Fibroblast of lung (primary cell): ENCODE results near the gene AP3S1. TPM values are rescaled to one million over a fixed set of nuclear protein-coding genes. Genes with fewer than 3 reads are reported as not detected.
A peak's percentile ranks its signal among the peaks of the same experiment; 100 is the strongest.

Experiments
- DNase-seq, 2 donors: peaks; one replicate each; pipeline versions ENCODE4 v3.0.0 to v3.0.0-alpha.2; 2010; ENCODE audit warnings: low read depth in 2 of 2
- H2AFZ ChIP-seq: 2 replicates; pipeline ENCODE4 v1.5.1; 2012; ENCODE audit warnings: low read length, control low read depth, inconsistent platforms
- H3K27ac ChIP-seq: 2 replicates; pipeline ENCODE4 v1.5.1; 2011; ENCODE audit warnings: low read length, control low read depth; ENCODE audit not compliant: insufficient read depth
- H3K27me3 ChIP-seq: 2 replicates; pipeline ENCODE4 v1.5.1; 2011; ENCODE audit warnings: mild to moderate bottlenecking, low read length; ENCODE audit not compliant: control insufficient read depth, insufficient read depth
- H3K36me3 ChIP-seq: 2 replicates; pipeline ENCODE4 v1.5.1; 2011; ENCODE audit warnings: low read length; ENCODE audit not compliant: control insufficient read depth, insufficient read depth
- H3K4me1 ChIP-seq: 2 replicates; pipeline ENCODE4 v1.5.1; 2011; ENCODE audit warnings: low read length; ENCODE audit not compliant: control insufficient read depth, insufficient read depth; ENCODE audit errors: extremely low read depth
- H3K4me2 ChIP-seq: 2 replicates; pipeline ENCODE4 v1.5.1; 2011; ENCODE audit warnings: low read length, control low read depth; ENCODE audit not compliant: insufficient read depth; ENCODE audit errors: extremely low read depth
- H3K4me3 ChIP-seq, 4 experiments: fragments of 200-600 bp in 1 of 4; sonication (generic) in 1 of 4; replicated peaks in 1 of 4; 2 replicates each; pipeline ENCODE4 v1.5.1; 2011 to 2016; ENCODE audit warnings: low read length in 4 of 4, low read depth in 3 of 4, mild to moderate bottlenecking in 3 of 4, control low read depth in 2 of 4, inconsistent platforms in 1 of 4, mixed read lengths in 1 of 4; ENCODE audit not compliant: insufficient read depth in 1 of 4; ENCODE audit errors: control extremely low read depth in 1 of 4
- H3K79me2 ChIP-seq: 2 replicates; pipeline ENCODE4 v1.5.1; 2012; ENCODE audit warnings: mild to moderate bottlenecking, low read length, inconsistent platforms; ENCODE audit not compliant: control insufficient read depth, insufficient read depth
- H3K9ac ChIP-seq: 2 replicates; pipeline ENCODE4 v1.5.1; 2011; ENCODE audit warnings: mild to moderate bottlenecking, low read length, control low read depth; ENCODE audit not compliant: insufficient read depth
- H3K9me3 ChIP-seq: 2 replicates; pipeline ENCODE4 v1.5.1; 2012; ENCODE audit warnings: low read depth, low read length; ENCODE audit not compliant: control insufficient read depth, insufficient read depth
- H4K20me1 ChIP-seq: 2 replicates; pipeline ENCODE4 v1.5.1; 2011; ENCODE audit warnings: low read length; ENCODE audit not compliant: control insufficient read depth, insufficient read depth; ENCODE audit errors: extremely low read depth
- EZH2 ChIP-seq: IDR thresholded peaks from 2 replicates; pipeline ENCODE4 v1.5.1; 2012; ENCODE audit warnings: low read length, control low read depth, mild to moderate bottlenecking; ENCODE audit errors: missing control alignments
- polyA plus RNA-seq, 2 donors: library from polyadenylated mRNA; depleted of rRNA in 1 of 2; stranded (reverse) in 1 of 2; unstranded in 1 of 2; fragments of >200 nt; gene quantifications; 2 replicates each; pipeline ENCODE4 v1.2.1, GENCODE V29; 2011 to 2012; ENCODE audit warnings: missing spikeins in 1 of 2
- total RNA-seq: library from RNA; depleted of rRNA; stranded (reverse); fragments of >200 nt; gene quantifications from 2 replicates; pipeline ENCODE4 v1.2.1, GENCODE V29; 2014
- TF ChIP-seq, protein P1 (sequence below), 2 donors: IDR thresholded peaks in 1 of 2; conservative IDR thresholded peaks in 1 of 2; 1 replicate in 1 of 2; 2 replicates in 1 of 2; pipeline ENCODE4 v1.5.1; 2011 to 2012; ENCODE audit warnings: low read length in 2 of 2, control low read depth in 1 of 2, inconsistent platforms in 1 of 2, low read depth in 1 of 2, mild to moderate bottlenecking in 1 of 2

Gene AP3S1
- total and polyA plus RNA-seq, 2 donors (not counting 1 experiment from before 2014, with no cell fraction given) = 86.7 to 165 TPM

DNA sequence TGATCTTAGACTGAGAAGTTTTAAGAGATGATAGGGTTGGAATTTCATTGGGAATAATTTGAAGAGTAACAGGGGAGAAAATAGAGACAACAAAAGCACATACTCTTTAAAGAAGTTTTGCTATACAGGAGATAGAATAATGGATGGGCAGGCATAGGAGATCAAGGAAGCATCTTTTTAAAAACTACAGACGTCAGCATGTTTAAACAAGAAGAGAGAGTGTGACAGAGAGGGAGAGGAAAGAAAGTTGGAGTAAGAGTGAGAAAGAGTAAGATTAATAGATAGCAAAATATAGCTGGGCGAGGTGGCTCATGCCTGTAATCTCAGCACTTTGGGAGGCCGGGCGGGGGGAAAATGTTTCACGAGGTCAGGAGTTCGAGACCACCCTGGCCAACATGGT is 115.2 kb downstream of the AP3S1 start:
- Histone ChIP-seq H3K79me2 (no peaks in the 10 kb centered on the region), H3K4me3 (no peak overlapping the region), H3K36me3 (no peaks in the 10 kb centered on the region), H2AFZ (no peak overlapping the region), H3K4me2 (no peak overlapping the region), H4K20me1 (no peaks in the 10 kb centered on the region), H3K4me1 (no peaks in the 10 kb centered on the region), H3K9me3 (no peaks in the 10 kb centered on the region), H3K27me3 (peaks cover 2% of the 10 kb centered on the region), H3K27ac (no peak overlapping the region), H3K9ac (no peak overlapping the region)
- no peak for DNase-seq
- TF ChIP-seq EZH2 = no peak
- TF ChIP-seq, protein P1, sequence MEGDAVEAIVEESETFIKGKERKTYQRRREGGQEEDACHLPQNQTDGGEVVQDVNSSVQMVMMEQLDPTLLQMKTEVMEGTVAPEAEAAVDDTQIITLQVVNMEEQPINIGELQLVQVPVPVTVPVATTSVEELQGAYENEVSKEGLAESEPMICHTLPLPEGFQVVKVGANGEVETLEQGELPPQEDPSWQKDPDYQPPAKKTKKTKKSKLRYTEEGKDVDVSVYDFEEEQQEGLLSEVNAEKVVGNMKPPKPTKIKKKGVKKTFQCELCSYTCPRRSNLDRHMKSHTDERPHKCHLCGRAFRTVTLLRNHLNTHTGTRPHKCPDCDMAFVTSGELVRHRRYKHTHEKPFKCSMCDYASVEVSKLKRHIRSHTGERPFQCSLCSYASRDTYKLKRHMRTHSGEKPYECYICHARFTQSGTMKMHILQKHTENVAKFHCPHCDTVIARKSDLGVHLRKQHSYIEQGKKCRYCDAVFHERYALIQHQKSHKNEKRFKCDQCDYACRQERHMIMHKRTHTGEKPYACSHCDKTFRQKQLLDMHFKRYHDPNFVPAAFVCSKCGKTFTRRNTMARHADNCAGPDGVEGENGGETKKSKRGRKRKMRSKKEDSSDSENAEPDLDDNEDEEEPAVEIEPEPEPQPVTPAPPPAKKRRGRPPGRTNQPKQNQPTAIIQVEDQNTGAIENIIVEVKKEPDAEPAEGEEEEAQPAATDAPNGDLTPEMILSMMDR (conservative IDR thresholded peaks at IDR 0.05 in 1 of 2, IDR thresholded peaks at IDR 0.05 in 1 of 2; ENCODE audit: low read depth in 1 of 2, low read length in 2 of 2) = no peak

DNA sequence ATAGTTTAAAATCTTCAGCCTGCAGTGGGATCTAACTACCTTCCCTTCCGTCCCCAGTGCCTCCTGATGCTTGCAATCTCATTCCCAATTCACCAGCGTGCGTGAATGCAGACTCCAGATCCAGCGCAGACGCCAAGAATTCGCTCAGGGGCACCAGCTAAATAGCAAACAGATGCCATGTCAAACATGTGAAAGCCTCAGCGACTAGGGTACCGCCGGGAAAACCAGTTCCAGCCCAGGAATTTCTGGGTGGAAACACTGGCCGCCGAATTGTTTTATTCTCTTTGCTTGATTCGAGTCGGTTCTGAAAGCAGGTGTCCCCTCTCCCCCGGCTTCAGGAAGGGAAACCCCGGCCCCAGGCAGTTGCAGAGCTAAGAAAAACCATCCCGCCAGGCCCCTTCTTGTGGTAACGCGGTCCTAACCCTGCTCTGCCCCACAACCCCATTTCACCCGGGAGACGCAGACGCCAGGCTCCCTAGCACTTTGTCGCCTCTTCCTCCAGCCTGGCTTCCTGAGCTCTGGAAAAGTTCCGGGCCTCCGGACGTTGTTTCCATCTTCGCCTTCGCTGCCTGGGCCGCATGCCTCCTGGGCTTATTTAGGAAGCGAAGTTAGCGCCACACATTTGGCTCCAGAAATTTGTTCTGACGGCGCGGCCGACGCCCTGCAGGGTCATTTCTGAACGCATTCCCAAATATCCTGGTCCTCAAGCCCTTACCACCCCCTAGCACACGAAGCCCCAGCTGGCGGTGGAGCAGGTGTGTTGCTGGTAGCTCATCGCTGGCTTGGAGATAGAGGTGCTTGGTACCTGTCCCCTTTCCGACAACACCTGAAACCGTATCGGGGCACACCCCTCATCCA is 119.9 kb downstream of the AP3S1 start:
- TF ChIP-seq EZH2 = peak; percentile 62
- TF ChIP-seq, protein P1 (conservative IDR thresholded peaks at IDR 0.05 in 1 of 2, IDR thresholded peaks at IDR 0.05 in 1 of 2; ENCODE audit: low read depth in 1 of 2, low read length in 2 of 2) = no peak

DNA sequence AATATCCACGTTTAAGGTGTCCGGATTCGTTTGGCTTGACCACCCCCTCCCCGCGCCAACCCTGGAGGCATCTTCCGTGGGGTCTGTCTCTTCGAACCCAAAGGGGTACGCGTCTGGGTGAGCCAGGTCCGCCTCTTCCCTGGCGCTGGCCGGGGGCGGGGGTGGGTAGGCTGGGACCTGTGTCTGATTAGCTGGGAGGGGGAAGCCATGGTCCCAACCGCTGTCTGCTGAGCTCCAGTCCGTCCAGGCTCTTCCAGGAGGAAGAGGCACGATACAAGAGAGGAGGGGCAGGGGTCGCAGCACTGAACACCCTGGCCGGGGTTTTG is 120.5 kb downstream of the AP3S1 start, which contains the start of gene LVRN:
LVRN (plus strand) TSS at position 237 of the 326 bp plus-strand sequence. CDS start 143 bp downstream, outside the sequence.
- Histone ChIP-seq H3K4me1 (no peaks in the 10 kb centered on the region), H3K27ac (no peak within 1 kb of the TSS), H3K79me2 (no peaks in the 10 kb centered on the region), H3K9me3 (no peaks in the 10 kb centered on the region), H3K4me2 (peak within 1 kb of the TSS; percentile 62), H3K36me3 (no peaks in the 10 kb centered on the region), H4K20me1 (no peaks in the 10 kb centered on the region), H3K4me3 (peak within 1 kb of the TSS; percentile 12 to 33 (median 22)), H3K9ac (no peak within 1 kb of the TSS), H3K27me3 (peaks cover 20% of the 10 kb centered on the region), H2AFZ (peak within 1 kb of the TSS; percentile 54)
- TF ChIP-seq, protein P1 (conservative IDR thresholded peaks at IDR 0.05 in 1 of 2, IDR thresholded peaks at IDR 0.05 in 1 of 2; ENCODE audit: low read depth in 1 of 2, low read length in 2 of 2) = no peak
- no peak for TF ChIP-seq EZH2
- no peak for DNase-seq

More for the DNA sequence above, 119.9 kb downstream of the AP3S1 start:
- no peak overlapping the region for H3K9ac ChIP-seq
- H3K36me3 ChIP-seq = no peaks in the 10 kb centered on the region
- DNase-seq = peak in 1 of 2 donors; percentile 10
- H3K27ac ChIP-seq = no peak overlapping the region
- H3K27me3 ChIP-seq = peaks cover 20% of the 10 kb centered on the region
- H2AFZ ChIP-seq = peak overlapping the region; percentile 9
- no peaks in the 10 kb centered on the region for H4K20me1 ChIP-seq
- no peaks in the 10 kb centered on the region for H3K4me1 ChIP-seq
- H3K4me3 ChIP-seq = peak overlapping the region in 2 of 4 experiments; percentile 2 to 33
- peak overlapping the region; percentile 17 for H3K4me2 ChIP-seq
- no peaks in the 10 kb centered on the region for H3K79me2 ChIP-seq
- no peaks in the 10 kb centered on the region for H3K9me3 ChIP-seq
